ENCODE measurements around the gene CPO. TPM values are rescaled to one million over a fixed set of nuclear protein-coding genes. Genes with fewer than 3 reads are reported as not detected.

CPO gene
- total RNA-seq, 1 donor from 2014 or later: not detected

DNA sequence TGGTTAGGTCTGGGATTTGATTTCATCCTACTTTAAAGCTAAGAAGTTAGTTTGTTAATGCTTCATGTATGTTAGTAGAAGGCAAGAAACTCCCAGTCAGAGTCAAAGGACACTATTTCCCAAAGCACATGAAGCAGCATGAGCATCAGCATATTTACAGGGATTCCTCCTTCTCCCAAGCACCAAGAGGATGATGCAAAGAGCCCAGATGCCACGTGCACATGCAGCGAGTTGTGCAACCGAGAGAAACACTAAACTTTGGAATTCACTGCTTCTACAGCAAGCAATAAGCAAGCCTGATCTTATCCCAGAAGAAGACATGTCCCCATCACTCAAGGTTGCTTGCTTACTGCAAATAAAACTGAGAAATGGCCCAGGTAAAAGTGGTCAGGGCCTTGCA is 32.5 kb downstream of the CPO start:
- DNase-seq (ENCODE audit: extremely low read depth, low read depth, low spot score): no peak

DNA sequence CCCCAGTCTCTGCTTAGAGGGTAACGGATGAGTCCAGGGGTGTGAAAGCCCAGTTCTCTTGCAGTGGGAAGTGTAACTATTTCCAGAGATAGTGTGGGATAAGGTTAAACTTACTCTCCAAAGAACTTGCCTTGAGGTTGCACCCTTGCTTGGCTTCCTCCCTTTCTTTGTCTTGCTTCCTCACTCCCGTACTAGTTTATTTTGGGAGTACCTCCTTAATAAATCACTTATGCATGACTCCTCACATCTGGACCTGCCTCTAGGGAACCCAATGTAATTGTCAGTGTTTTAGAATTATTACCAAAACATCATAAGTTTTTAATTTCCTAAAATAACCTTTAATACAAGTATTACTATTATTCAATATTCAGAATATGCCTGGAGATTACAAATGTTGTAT is 35.2 kb downstream of the CPO start:
- no peak for DNase-seq (ENCODE audit: extremely low read depth, low read depth, low spot score)

DNA sequence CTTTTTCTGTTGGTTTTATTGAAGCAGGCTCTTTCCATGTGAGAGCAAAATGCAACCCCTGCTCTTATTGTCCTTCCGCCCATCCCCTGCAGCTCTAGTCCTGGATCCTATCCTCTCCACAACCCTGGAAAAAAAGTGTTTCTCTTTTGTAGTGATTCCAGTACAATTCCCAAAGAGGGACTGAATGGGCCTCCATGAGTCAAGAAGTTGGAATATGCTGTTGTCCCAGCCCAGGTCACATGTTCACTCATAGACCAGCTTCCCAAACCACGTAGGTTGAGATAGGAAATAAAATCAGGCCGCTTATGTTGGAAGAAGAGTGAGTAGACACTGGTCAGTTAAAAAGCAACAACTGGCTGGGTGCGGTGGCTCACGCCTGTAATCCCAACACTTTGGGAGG is 39.4 kb downstream of the CPO start:
- DNase-seq (ENCODE audit: extremely low read depth, low read depth, low spot score): no peak

DNA sequence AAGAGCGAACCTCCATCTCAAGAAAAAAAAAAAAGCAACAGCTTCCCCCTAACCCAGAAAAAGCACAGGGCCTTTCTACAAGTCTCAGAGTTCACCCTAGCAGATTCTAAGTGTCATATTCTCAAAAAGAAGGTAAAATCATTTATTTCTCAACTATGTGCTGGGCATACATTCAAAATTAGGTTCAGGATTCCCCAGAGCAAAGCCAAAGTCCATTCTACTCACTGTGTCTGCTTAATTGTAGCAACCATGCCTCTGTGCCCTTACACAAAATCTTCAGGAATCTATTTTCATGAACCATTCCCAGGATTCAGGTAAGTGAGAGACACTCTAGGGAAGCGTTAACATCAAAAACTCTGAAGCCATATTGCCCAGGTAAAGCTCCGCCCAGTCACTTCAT is 40.0 kb downstream of the CPO start:
- DNase-seq (ENCODE audit: extremely low read depth, low read depth, low spot score): no peak

DNA sequence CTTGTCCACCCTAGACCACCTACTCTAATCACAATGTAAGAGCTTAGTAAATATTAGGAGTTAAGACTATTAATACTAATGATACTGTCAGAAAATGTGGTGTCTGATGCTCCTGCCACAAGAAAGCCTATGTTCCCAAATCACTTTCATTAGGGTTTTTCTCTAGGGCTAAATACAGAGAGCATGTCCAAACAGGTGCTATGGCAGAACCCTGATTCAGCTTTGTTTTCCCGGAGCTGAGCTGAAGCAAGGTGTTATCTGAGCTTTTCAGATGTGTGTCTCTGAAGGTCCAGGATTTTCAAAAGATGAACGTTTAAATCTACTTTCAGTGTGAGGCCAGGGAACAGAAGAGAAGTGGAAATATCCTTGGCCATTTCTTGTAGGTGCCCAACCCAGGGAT is 40.6 kb downstream of the CPO start:
- DNase-seq (ENCODE audit: extremely low read depth, low read depth, low spot score): no peak

DNA sequence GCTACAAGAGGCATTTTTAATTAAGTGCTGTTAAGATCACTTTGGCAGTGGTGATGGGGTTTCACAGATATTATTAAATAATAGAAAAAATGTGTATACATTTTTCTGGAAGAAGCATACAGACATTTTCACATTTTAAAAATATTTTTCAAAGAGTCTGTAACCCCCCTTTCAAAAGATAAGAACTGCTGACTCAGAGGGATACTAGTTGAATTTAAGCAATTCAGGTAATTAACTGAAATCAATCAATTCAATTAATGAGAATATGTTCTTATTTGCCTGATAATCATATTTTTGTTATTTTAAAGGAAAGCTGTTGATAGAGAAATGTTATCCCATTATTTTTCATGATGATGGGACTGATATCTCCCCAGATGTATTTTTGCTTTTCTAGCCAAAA is 41.1 kb downstream of the CPO start:
- DNase-seq (ENCODE audit: extremely low read depth, low read depth, low spot score): no peak

DNA sequence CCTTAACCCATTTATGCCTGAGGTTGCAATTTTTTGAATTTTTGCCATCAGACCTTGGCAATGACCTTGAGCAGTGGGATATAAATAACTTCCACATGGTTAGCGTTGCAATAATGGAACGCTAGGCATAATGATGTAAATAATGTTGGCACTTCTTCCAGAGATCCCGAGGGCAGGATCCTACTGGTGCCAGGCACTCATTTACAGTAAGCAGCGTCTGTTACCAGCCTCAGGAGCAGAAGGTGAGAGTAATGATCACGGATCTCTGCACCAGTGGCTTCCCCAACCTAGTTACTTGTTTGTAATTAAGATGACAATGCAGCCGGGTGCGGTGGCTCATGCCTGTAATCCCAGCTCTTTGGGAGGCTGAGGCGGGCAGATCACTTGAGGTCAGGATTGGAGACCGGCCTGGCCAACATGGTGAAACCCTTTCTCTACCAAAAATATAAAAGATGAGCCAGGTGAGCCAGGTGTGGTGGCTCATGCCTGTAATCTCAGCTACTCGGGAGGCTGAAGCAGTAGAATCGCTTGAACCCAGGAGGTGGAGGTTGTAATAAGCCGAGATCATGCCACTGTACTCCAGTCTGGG is 41.9 kb downstream of the CPO start:
- no peak for DNase-seq (ENCODE audit: extremely low read depth, low read depth, low spot score)

DNA sequence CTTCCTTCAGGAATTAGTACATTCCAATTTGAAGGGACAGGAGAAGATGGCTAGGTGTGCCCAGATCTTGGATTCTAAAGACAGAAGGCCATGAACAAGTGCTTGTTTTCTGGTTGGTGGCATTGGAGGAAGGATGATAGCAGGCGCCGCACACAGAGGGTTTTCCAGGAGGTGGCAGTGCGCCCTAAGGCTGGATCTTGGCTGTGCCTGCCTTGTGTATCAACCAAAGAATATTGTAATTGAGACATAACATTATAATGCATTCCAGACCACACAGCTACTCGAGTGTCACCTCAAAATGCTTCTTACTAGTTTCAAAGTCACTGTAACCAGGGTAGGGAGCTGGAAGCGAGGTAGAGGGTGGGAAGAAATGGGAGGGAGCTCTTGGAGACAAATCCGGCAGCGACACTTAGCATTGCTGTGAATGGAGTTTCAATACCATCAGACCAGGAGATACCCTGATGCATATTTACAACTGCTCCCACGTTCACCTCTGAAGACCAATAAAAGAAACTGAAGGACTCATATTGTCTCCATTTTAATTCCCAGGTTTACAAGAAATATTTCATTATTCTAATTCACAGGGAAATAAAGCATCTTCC is 42.5 kb downstream of the CPO start:
- DNase-seq (ENCODE audit: extremely low read depth, low read depth, low spot score): peak; percentile 52

DNA sequence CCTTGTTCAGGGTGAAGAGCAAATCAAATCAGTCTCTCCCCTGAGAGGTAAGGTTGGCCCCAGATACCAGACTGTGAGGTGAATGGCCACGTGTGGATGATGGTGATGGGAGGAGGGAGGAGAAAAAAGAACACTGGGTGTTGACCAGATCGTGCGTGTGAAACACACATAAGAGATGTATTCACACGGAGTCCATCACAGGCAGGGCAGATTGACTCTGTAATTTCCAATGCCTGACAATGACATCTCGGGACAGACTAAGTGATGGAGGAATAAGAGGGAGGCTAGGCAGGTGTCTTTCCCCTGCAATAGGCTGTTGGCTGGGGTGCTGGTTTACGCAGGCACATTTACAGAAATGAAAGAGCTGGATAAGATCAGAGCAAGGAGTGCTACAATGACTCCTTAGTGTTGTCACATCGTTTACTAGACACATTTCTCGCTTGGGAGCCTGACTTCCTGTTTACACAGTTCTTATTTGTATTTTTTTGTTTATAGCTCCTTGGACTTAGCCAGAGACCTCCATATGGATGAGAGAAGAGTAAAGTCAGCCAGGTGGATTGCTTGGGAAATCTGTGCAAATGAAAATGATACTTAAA is 43.1 kb downstream of the CPO start:
- DNase-seq (ENCODE audit: extremely low read depth, low read depth, low spot score): no peak

DNA sequence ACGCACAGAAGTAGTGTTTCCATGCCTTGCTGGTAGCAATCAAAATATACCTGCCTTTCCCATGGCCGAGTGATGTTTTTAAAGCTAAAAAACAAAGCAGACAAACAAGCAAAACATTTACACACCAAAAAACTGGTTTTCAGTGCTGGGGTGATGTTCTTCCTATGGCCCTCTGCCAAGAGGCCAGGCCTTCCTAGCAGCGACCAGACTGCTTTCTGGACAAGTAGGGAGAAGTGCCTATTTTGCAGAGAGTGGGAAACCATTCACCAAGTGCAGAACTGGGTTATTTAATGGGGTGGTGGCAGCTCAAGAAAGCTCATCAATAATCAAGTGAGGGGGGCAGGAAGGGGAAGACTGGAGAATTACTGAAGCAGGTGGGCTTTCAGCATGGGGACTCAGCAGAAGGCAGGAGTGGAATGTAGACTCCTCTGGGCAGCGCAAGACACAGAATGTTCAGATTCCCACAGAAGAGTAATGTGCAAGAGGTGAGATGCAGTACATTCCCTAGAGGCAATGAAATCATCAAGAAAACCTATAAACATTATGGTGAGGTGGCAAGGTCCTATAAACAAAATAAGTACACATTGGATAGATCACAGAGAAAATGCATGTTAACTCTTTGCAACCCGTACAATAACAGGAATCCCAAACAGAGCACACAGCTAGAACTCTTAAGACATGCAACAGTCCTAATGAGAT is 44.0 kb downstream of the CPO start:
- no peak for DNase-seq (ENCODE audit: extremely low read depth, low read depth, low spot score)

DNA sequence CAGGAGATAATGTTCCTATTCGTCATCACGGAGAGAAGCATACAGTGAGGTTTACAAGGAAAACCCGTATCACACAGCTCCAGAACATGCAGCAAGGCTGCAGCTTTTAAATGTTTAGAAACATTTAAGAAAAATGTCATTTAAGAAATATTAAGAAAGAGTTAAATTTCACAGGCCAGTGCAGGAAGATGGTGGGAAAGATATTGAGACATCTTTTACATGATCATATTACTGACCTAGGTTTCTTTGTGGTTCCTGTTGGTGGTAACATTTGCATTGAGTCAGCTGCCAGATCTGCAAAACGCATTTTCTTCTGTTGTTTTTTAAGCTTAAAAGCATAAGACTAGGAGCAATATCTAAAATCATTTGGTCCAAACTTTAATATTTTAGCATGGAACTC is 44.9 kb downstream of the CPO start:
- no peak for DNase-seq (ENCODE audit: extremely low read depth, low read depth, low spot score)

DNA sequence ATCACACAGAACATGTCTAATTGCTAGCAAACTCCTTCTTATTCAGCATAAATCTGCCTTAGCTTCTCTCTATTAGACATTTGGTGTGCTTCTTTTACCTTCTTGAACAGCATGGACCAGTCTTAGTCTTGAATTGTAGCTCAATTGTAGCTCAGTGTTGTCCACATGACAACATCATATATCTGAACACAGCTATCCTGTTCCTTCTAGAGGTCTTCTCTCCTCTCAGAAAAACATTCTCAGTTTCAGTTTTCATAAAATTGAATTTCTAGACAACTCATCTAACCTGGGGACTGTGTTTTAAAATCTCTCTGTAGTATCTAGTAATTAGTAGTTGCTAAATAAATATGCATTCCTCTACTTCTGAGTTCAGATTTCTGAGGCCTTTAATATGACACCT is 47.6 kb downstream of the CPO start:
- DNase-seq (ENCODE audit: extremely low read depth, low read depth, low spot score): no peak

DNA sequence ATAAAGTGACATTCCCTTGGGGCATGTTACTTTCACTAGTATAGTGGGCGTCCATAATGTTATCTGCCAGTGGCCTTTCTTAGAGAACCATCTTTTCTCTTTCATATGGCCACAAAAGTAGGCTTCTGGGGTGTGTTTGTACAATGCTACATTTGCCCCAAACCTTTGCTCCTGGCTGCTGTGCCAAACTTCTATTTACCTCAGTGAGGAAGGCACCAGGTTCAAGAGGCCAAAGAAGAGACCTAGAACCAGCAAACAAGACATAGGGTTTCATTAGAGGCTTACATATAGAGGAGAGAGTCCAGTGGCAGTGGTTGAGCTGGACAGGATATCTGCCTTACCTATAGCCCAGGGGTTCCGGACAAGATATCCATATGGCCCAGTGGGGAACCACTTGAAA is 48.5 kb downstream of the CPO start:
- DNase-seq (ENCODE audit: extremely low read depth, low read depth, low spot score): no peak

DNA sequence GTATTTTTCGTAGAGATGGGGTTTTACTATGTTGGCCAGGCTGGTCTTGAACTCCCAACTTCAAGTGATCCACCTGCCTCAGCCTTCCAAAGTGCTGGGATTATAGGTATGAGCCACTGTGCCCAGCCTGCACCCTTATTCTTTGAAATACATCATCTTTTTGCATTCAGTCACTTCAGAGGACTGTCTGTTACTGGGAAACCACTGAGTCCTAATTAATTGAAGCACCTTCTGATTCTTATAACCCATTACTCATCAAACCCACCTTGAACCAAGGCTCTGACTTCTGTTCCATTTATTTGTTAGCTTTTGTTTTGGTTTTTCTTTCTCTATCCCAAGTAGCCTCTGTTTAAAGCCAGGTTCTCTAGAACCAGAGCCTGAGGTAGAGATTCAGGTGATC is 49.6 kb downstream of the CPO start:
- DNase-seq (ENCODE audit: extremely low read depth, low read depth, low spot score): no peak

DNA sequence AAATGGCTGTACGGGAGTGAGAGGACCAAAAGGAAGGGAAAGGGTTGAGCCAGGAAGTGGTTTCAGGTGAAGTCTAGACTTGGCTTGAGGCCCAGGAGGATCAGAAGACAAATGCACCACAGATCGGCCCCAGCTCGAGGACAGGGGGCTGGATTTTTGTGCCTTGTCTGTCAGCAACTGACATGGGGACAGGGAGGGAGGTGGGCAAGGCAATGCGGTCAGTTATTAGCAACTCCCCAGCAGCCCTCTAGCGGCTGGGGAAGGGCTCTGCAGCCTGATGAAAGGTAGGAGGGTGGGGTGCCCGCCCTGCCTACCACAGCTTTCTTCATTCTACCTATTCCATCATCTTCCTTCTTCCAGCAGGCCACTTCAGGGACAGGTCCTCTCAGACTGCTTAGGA is 50.0 kb downstream of the CPO start:
- no peak for DNase-seq (ENCODE audit: extremely low read depth, low read depth, low spot score)

DNA sequence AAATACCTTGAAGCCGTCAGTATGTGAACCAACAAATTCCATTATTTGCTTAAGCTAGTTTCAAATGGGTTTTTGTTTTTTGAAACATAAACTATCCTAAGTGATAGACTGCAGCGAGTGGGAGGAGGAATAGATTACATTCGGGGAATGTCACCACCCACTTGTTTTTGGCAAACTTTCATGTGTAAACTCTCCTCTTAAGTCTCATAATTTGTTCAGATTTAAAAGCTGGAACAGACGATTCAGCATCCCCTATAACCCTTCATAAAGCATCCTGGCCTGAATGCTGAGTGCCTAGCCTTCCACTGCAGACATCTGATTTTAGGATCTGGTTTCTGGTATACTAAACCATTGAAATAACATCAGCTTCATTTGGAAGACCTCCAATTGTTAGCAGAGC is 51.0 kb downstream of the CPO start:
- no peak for DNase-seq (ENCODE audit: extremely low read depth, low read depth, low spot score)

DNA sequence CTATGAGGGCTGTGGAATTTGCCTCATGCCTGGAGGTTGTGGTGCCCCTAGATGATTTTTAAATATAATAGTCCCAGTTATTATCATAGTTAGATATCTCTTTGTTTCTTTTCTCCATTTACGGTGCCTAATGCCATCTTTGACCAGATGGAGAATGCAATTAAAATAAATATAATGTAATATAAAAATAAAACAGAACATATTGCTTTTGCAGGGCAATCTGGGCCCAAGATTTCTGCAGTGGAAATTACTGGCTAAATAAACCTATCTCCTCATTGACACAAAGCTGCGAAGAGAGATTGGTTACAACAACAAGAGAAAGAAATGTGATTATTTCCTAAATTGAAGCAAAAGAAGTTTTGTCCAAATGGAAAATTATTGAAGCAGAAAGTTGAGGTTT is 51.8 kb downstream of the CPO start:
- no peak for DNase-seq (ENCODE audit: extremely low read depth, low read depth, low spot score)

DNA sequence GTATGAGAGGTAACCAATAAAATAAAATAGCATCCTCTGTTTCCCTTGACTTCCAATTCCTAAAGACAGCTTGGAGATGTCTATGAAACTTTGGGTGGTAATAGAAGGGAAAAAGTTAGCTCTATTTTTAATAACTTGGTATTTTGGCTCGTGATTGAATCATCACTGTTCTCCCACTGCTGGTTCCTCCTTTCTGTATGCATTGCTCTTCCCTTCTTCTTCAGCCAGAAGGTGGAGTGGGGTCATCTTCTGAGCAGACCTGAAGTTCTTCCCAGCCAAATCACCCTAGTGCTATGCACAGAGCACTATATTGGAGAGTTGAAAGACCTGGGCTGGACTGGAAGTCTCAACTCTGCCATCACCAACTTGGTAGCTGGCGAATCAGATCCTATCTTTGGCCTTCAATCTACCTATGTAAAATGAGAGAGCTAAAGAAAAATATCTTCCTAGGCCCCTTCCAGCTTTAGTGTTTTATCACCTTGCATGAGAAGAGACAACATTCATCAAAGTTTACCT is 54.1 kb downstream of the CPO start:
- no peak for DNase-seq (ENCODE audit: extremely low read depth, low read depth, low spot score)

DNA sequence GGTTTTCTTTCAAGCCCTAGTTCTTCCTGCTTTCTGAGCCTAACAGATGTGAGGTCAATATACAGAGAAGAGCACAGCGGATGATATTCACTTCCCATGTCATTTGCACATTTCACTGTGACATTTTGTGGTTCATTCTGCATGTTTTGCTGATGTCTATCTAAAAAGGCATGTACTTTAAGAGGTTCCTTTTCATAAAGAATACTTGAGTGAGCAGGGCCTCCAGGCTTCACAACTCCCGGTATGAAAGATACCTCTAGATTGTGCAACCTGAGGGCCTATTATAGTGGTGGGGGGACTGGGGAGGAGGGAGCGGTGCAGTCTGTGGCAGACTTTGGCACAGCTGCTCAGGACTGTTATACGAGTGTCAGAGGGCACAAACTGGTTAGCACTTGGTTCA is 54.6 kb downstream of the CPO start:
- no peak for DNase-seq (ENCODE audit: extremely low read depth, low read depth, low spot score)

DNA sequence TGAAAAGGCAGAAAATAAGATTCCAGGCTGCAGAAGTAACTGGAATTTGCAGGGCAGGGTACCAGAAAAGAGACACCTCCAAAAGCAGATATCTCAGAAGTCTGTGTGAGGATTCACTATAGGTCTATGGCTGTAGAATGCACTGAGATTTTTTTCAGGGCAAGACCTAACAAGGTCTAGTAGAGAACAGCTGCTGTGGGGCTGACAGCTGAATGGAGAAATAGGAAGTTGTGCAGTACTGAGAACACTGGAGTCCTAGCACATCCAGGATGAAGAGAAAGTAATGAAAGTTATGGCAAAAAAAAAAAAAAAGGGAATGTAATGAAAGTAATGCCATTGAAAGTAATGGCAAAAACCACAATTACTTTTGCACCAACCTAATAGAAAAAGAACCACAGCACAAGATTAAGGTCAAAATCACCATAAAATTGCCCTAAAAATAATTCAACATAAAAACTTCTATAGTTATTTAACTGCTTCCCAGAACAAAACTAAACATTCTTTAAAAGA is 57.3 kb downstream of the CPO start:
- no peak for DNase-seq (ENCODE audit: extremely low read depth, low read depth, low spot score)

DNA sequence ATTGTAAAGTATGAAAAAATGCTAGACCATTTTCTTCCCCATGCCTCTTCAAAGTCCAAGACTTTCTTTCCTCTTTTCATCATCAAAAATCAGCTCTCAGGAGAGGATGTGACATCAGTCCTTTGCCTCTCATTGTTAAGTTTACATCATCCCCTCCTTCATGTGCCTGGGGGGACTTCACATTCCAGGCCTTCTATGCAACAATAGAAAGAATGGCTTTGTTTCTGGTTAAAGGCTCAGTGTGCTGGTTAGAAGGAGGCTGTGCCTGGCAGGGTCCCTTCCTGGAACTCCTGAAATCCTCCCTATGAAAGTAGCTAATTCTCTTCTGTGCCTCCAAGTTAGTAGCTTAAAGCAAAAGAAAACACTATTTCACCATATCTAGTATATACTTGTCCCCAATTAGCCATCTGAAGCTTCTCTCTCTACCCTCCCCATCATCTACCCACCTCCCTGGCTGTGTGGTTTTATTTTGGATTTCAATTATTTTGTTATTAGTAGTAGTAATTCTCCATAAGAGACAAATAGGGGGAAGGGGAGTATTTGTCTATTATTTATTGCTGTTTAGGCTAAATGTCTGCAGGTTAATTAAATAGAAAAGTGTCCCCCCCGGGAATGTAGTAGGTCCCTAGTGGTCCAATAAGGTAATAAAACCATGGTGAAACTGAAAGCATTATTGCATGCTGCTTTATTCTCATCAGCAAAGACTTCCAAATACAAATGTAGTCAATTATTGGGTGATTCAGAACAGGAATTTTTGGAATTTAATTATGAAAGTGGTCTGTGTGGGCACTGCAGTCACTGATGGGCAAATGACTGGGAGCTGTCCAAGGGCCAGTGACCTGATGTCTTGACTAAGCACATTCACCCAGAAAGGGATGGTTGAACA is 69.0 kb downstream of the CPO start:
- no peak for DNase-seq (ENCODE audit: extremely low read depth, low read depth, low spot score)

Measured in glomerular endothelial cell (primary cell).